CD14-positive monocyte (primary cell): Measurements from ENCODE around the gene ACVR1. TPM values are rescaled to one million over a fixed set of nuclear protein-coding genes. Genes with fewer than 3 reads are reported as not detected.
A peak's percentile ranks its signal among the peaks of the same experiment; 100 is the strongest.

ENCODE experiments used
- DNase-seq, 3 donors: peaks; one replicate each; pipeline ENCODE4 v3.0.0-alpha.2; 2011 to 2022
- H2AFZ ChIP-seq: 2 replicates; pipeline ENCODE4 v1.6.0; 2012; ENCODE audit warnings: mild to moderate bottlenecking, low read depth, low read length, inconsistent platforms; ENCODE audit not compliant: insufficient read depth, poor library complexity, severe bottlenecking
- H3K27ac ChIP-seq, 2 donors: 1 replicate in 1 of 2; 2 replicates in 1 of 2; pipeline ENCODE4 v1.5.1; 2012 to 2013; ENCODE audit warnings: low read length in 2 of 2, control low read depth in 1 of 2, inconsistent platforms in 1 of 2, low read depth in 1 of 2, mild to moderate bottlenecking in 1 of 2
- H3K27me3 ChIP-seq, 2 donors: one replicate each; pipeline versions ENCODE4 v1.6.0 to v1.6.1; 2011 to 2013; ENCODE audit warnings: low read length in 2 of 2; ENCODE audit not compliant: control insufficient read depth in 2 of 2, insufficient read depth in 2 of 2
- H3K36me3 ChIP-seq, 2 donors: replicated peaks in 1 of 2; 1 replicate in 1 of 2; 2 replicates in 1 of 2; pipeline versions ENCODE4 v1.5.1 to v1.6.1; 2012 to 2013; ENCODE audit warnings: low read length in 2 of 2, control low read depth in 1 of 2, inconsistent platforms in 1 of 2, mild to moderate bottlenecking in 1 of 2; ENCODE audit not compliant: insufficient read depth in 2 of 2, control insufficient read depth in 1 of 2
- H3K4me1 ChIP-seq, 2 donors: 1 replicate in 1 of 2; 2 replicates in 1 of 2; pipeline versions ENCODE4 v1.5.1 to v1.6.1; 2012 to 2013; ENCODE audit warnings: low read length in 2 of 2, control low read depth in 1 of 2, inconsistent platforms in 1 of 2, mild to moderate bottlenecking in 1 of 2, moderate library complexity in 1 of 2; ENCODE audit not compliant: insufficient read depth in 2 of 2, control insufficient read depth in 1 of 2
- H3K4me2 ChIP-seq: replicated peaks from 2 replicates; pipeline ENCODE3; 2012; ENCODE audit warnings: low read length, moderate library complexity, mild to moderate bottlenecking; ENCODE audit not compliant: poor library complexity, severe bottlenecking; ENCODE audit errors: extremely low read depth
- H3K4me3 ChIP-seq, 3 experiments: fragments of 200-600 bp in 1 of 3; sonication (generic) in 1 of 3; replicated peaks in 1 of 3; 1 replicate in 2 of 3; 2 replicates in 1 of 3; pipeline ENCODE4 v1.5.1; 2011 to 2013; ENCODE audit warnings: low read length in 3 of 3, mild to moderate bottlenecking in 3 of 3, control low read depth in 2 of 3, low read depth in 2 of 3, inconsistent platforms in 1 of 3, moderate library complexity in 1 of 3
- H3K79me2 ChIP-seq: 2 replicates; pipeline ENCODE4 v1.6.0; 2012; ENCODE audit warnings: mild to moderate bottlenecking, control low read depth, inconsistent platforms, low read length, moderate library complexity; ENCODE audit not compliant: insufficient read depth
- H3K9ac ChIP-seq: 2 replicates; pipeline ENCODE4 v1.6.0; 2017; ENCODE audit warnings: low read length, mild to moderate bottlenecking; ENCODE audit not compliant: insufficient read depth, poor library complexity, severe bottlenecking
- H3K9me3 ChIP-seq, 2 donors: replicated peaks in 1 of 2; 1 replicate in 1 of 2; 2 replicates in 1 of 2; pipeline versions ENCODE4 v1.5.1 to v1.6.1; 2012 to 2013; ENCODE audit warnings: low read length in 2 of 2, control low read depth in 1 of 2; ENCODE audit not compliant: control insufficient read depth in 1 of 2, insufficient read depth in 1 of 2
- H4K20me1 ChIP-seq: 2 replicates; pipeline ENCODE4 v1.6.0; 2012; ENCODE audit warnings: mild to moderate bottlenecking, low read length, control low read depth, moderate library complexity; ENCODE audit not compliant: insufficient read depth
- H3K27ac Mint-ChIP-seq, 7 donors: one replicate each; pipeline ENCODE4 v1.8.0; 2020; ENCODE audit warnings: mild to moderate bottlenecking in 7 of 7, mixed read lengths in 7 of 7, moderate library complexity in 6 of 7, inconsistent platforms in 2 of 7
- H3K27me3 Mint-ChIP-seq, 3 donors: one replicate each; pipeline ENCODE4 v1.8.0; 2021 to 2022; ENCODE audit warnings: low read depth in 3 of 3, mild to moderate bottlenecking in 3 of 3, mixed read lengths in 3 of 3, moderate library complexity in 3 of 3, inconsistent platforms in 1 of 3
- H3K36me3 Mint-ChIP-seq, 2 donors: one replicate each; pipeline ENCODE4 v1.8.0; 2020; ENCODE audit warnings: mixed read lengths in 2 of 2, inconsistent platforms in 1 of 2, mild to moderate bottlenecking in 1 of 2
- H3K4me1 Mint-ChIP-seq: one replicate; pipeline ENCODE4 v1.8.0; 2020; ENCODE audit warnings: mild to moderate bottlenecking, mixed read lengths
- H3K4me3 Mint-ChIP-seq, 2 donors: one replicate each; pipeline ENCODE4 v1.8.0; 2020; ENCODE audit warnings: mild to moderate bottlenecking in 2 of 2, mixed read lengths in 2 of 2, moderate library complexity in 1 of 2
- H3K9me3 Mint-ChIP-seq, 7 donors: one replicate each; pipeline ENCODE4 v1.8.0; 2020 to 2022; ENCODE audit warnings: mixed read lengths in 7 of 7, mild to moderate bottlenecking in 6 of 7, moderate library complexity in 6 of 7, inconsistent platforms in 2 of 7
- WGBS: methylation state at CpG from one replicate; pipeline ENCODE4 v1.1.5; 2013; ENCODE audit warnings: missing lambda C conversion rate; ENCODE audit not compliant: insufficient coverage; 5-methylcytosine and 5-hydroxymethylcytosine counted together
- intact Hi-C, 2 donors: fragments of 100-400 bp; cut with micrococcal nuclease; formaldehyde crosslinking; loops; one replicate each; pipeline versions ENCODE4 v1.15.0 to v1.15.1; 2023
- polyA plus RNA-seq, 3 donors: library from polyadenylated mRNA; depleted of rRNA in 1 of 3; unstranded in 2 of 3; stranded (reverse) in 1 of 3; fragments of 300-500 nt in 2 of 3; fragments of >200 nt in 1 of 3; fragmentation: Illumina TruSeq in 2 of 3; gene quantifications; 1 replicate in 2 of 3; 2 replicates in 1 of 3; pipeline ENCODE4 v1.2.3, GENCODE V29; 2012 to 2021
- TF ChIP-seq, protein P1 (sequence below): fragments of 200-600 bp; IDR thresholded peaks from one replicate; pipeline ENCODE4 v1.8.0; 2022; ENCODE audit warnings: antibody characterized with exemption, mild to moderate bottlenecking

Gene ACVR1
- polyA plus RNA-seq, 3 donors = 2.8 to 13.4 (median 4.9) TPM

DNA sequence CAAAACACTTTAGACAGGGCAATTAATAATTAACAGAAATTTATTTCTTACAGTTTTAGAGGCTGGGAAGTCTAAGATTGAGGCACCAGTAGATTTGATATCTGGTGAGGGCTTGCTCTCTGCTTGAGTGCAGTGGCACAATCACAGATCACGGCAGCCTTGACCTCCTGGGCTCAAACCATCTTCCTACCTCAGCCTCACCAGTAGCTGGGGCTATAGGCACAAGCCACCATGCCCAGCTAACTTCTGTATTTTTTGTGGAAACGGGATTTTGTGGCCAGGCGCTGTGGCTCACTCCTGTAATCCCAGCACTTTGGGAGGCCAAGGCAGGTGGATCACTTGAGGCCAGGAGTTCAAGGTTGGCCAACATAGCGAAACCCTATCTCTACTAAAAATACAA is 29.0 kb upstream of the ACVR1 start:
- H3K36me3 Mint-ChIP-seq = no peaks in the 10 kb centered on the region
- H3K9me3 ChIP-seq = no peaks in the 10 kb centered on the region
- no peaks in the 10 kb centered on the region for H4K20me1 ChIP-seq
- TF ChIP-seq, protein P1, sequence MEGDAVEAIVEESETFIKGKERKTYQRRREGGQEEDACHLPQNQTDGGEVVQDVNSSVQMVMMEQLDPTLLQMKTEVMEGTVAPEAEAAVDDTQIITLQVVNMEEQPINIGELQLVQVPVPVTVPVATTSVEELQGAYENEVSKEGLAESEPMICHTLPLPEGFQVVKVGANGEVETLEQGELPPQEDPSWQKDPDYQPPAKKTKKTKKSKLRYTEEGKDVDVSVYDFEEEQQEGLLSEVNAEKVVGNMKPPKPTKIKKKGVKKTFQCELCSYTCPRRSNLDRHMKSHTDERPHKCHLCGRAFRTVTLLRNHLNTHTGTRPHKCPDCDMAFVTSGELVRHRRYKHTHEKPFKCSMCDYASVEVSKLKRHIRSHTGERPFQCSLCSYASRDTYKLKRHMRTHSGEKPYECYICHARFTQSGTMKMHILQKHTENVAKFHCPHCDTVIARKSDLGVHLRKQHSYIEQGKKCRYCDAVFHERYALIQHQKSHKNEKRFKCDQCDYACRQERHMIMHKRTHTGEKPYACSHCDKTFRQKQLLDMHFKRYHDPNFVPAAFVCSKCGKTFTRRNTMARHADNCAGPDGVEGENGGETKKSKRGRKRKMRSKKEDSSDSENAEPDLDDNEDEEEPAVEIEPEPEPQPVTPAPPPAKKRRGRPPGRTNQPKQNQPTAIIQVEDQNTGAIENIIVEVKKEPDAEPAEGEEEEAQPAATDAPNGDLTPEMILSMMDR = no peak
- no peaks in the 10 kb centered on the region for H3K4me1 ChIP-seq
- no peak overlapping the region for H3K9ac ChIP-seq
- H3K27ac Mint-ChIP-seq = peak overlapping the region in 1 of 7 donors; percentile 54
- no peak overlapping the region for H3K4me2 ChIP-seq
- H3K4me3 ChIP-seq = no peak overlapping the region
- peaks cover 0 to 4% (median 0%) of the 10 kb centered on the region in 3 donors for H3K27me3 Mint-ChIP-seq
- H2AFZ ChIP-seq = no peak overlapping the region
- no peak overlapping the region for H3K27ac ChIP-seq
- H3K79me2 ChIP-seq = no peaks in the 10 kb centered on the region
- H3K36me3 ChIP-seq = no peaks in the 10 kb centered on the region
- intact Hi-C loops = no loop called here
- no peaks in the 10 kb centered on the region for H3K27me3 ChIP-seq
- no peak overlapping the region for H3K4me3 Mint-ChIP-seq
- no peak for DNase-seq
- H3K9me3 Mint-ChIP-seq = peaks cover 2 to 8% (median 7%) of the 10 kb centered on the region in 7 donors
- WGBS = 92% methylated on average over 2 of the region's 4 CpGs
- peaks cover 2% of the 10 kb centered on the region for H3K4me1 Mint-ChIP-seq

DNA sequence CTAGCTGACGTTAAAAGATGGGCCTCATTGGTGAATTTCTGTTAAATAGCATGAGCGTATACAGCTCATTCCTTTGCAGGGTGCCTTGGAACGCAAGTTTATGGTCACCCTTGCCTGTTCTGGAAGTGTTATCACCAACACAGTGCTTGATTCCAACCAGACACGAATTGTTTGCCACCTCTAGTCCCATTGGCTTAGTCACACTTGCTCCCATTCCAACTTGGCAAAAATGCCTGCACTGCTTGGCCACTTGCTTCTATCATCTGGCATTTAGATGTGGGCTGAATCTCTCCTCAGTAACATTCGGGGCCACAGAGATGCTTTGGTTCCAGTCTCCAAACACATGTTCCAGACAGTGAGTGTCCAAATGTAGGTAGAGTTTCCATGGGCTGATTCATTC is 27.5 kb upstream of the ACVR1 start:
- no peak for DNase-seq
- Mint-ChIP-seq H3K27me3 (peaks cover 0 to 4% (median 0%) of the 10 kb centered on the region in 3 donors), H3K4me1 (peaks cover 3% of the 10 kb centered on the region), H3K4me3 (no peak overlapping the region), H3K27ac (no peak overlapping the region), H3K9me3 (peaks cover 2 to 8% (median 7%) of the 10 kb centered on the region in 7 donors), H3K36me3 (no peaks in the 10 kb centered on the region)
- Histone ChIP-seq H3K36me3 (no peaks in the 10 kb centered on the region), H3K4me1 (no peaks in the 10 kb centered on the region), H3K4me3 (no peak overlapping the region), H3K27ac (no peak overlapping the region), H4K20me1 (no peaks in the 10 kb centered on the region), H2AFZ (no peak overlapping the region), H3K9me3 (no peaks in the 10 kb centered on the region), H3K9ac (no peak overlapping the region), H3K79me2 (no peaks in the 10 kb centered on the region), H3K4me2 (no peak overlapping the region), H3K27me3 (no peaks in the 10 kb centered on the region)
- TF ChIP-seq, protein P1 = no peak
- 96% methylated on average over 4 of the region's 5 CpGs for WGBS
- intact Hi-C loops = no loop called here
